ENCODE results near the gene DCTPP1.

- TF ChIP-seq REST (IDR thresholded peaks at IDR 0.05; ENCODE audit: low read depth) (no peak), CTCF (IDR thresholded peaks at IDR 0.05 in 2 of 3, conservative IDR thresholded peaks at IDR 0.05 in 1 of 3; ENCODE audit: borderline replicate concordance in 1 of 3, insufficient read depth in 1 of 3, low read depth in 2 of 3, low read length in 2 of 3) (no peak), RAD21 (IDR thresholded peaks at IDR 0.05; ENCODE audit: low read depth) (no peak), POLR2AphosphoS5 (IDR thresholded peaks at IDR 0.05; ENCODE audit: low read depth, low read length) (no peak), EZH2 (IDR thresholded peaks at IDR 0.05) (no peak)
These were observed 28.9 kb upstream of the DCTPP1 start for GRCh38 chr16:30458561-30459394.
